A549 (cell line): ENCODE measurements around the gene ADGRD1. TPM values are rescaled to one million over a fixed set of nuclear protein-coding genes. Genes with fewer than 3 reads are reported as not detected.
A peak's percentile ranks its signal among the peaks of the same experiment; 100 is the strongest.

Experiments used
- ATAC-seq, 2 experiments: fragments of 200-7000 bp in 1 of 2; fragments of >200 bp in 1 of 2; cut with Nextera tagmentation in 1 of 2; cut with Tn5 transposase in 1 of 2; 3 replicates each; pipeline versions ENCODE4 v1.8.0 to v1.9.1; 2018 to 2020; ENCODE audit warnings: mild to moderate bottlenecking in 1 of 2, moderate library complexity in 1 of 2
- CTCF ChIA-PET: fragments of 300-600 bp; sonication (Branson Sonifier 250); formaldehyde crosslinking; extraction: SDS; loops from one replicate; lab custom pipeline; 2021; ENCODE audit warnings: antibody characterized with exemption, inconsistent platforms; lab: Yijun Ruan, JAX
- POLR2A ChIA-PET: fragments of 350-600 bp; formaldehyde crosslinking; extraction: SDS; loops from one replicate; lab custom pipeline; 2021; ENCODE audit warnings: antibody characterized with exemption, inconsistent platforms; lab: Yijun Ruan, JAX
- DNase-seq, 2 experiments: peaks; one replicate each; pipeline versions ENCODE4 v3.0.0 to v3.0.0-alpha.2; 2011 to 2016; ENCODE audit warnings: low read depth in 1 of 2, low spot score in 1 of 2
- FAIRE-seq: peaks from 2 replicates; lab custom pipeline; 2011; peaks lifted over from hg19 to GRCh38; lab: Jason Lieb, UNC
- H3K27ac ChIP-seq, 2 experiments: fragments of >200 bp; sonication (Bioruptor Twin); formaldehyde crosslinking; 3 replicates each; pipeline ENCODE4 v1.5.1; 2016 to 2017
- H3K4me1 ChIP-seq: fragments of >200 bp; sonication (Bioruptor Twin); formaldehyde crosslinking; 3 replicates; pipeline ENCODE4 v1.6.1; 2016
- H3K4me2 ChIP-seq: fragments of >200 bp; sonication (Bioruptor Twin); formaldehyde crosslinking; 3 replicates; pipeline ENCODE4 v1.6.1; 2016
- H3K4me3 ChIP-seq: fragments of >200 bp; sonication (Bioruptor Twin); formaldehyde crosslinking; 3 replicates; pipeline ENCODE4 v1.5.1; 2016
- H3K9me3 ChIP-seq: fragments of >200 bp; sonication (Bioruptor Twin); formaldehyde crosslinking; 3 replicates; pipeline ENCODE4 v1.6.1; 2016
- BCL3 ChIP-seq: fragments of >200 bp; sonication (Bioruptor Twin); formaldehyde crosslinking; IDR thresholded peaks from 3 replicates; pipeline ENCODE4 v1.6.1; 2016
- BHLHE40 ChIP-seq: IDR thresholded peaks from 2 replicates; pipeline ENCODE4 v1.6.1; 2012; ENCODE audit warnings: low read depth, low read length, inconsistent platforms
- CBX2 ChIP-seq: fragments of 200-600 bp; sonication (generic); IDR thresholded peaks from 2 replicates; pipeline ENCODE4 v1.6.1; 2016; ENCODE audit warnings: low read depth, mild to moderate bottlenecking, borderline replicate concordance
- CEBPB ChIP-seq, 2 experiments: fragments of >200 bp in 1 of 2; sonication (Bioruptor Twin) in 1 of 2; formaldehyde crosslinking in 1 of 2; IDR thresholded peaks; 2 replicates each; pipeline ENCODE4 v1.6.1; 2012 to 2016
- CHD2 ChIP-seq: fragments of 150-350 bp; IDR thresholded peaks from 2 replicates; pipeline ENCODE4 v1.6.1; 2014; ENCODE audit warnings: low read length; ENCODE audit not compliant: partially characterized antibody
- EHMT2 ChIP-seq: fragments of 200-600 bp; sonication (generic); IDR thresholded peaks from 2 replicates; pipeline ENCODE4 v1.6.1; 2016; ENCODE audit warnings: antibody characterized with exemption, low read depth, mild to moderate bottlenecking, moderate library complexity
- EP300 ChIP-seq, 2 experiments: fragments of >200 bp; sonication (Bioruptor Twin); formaldehyde crosslinking; IDR thresholded peaks; 2 replicates in 1 of 2; 3 replicates in 1 of 2; pipeline ENCODE4 v1.6.1; 2016 to 2017
- FOXS1 ChIP-seq: fragments of 250-450 bp; sonication (Bioruptor Pico); IDR thresholded peaks from 2 replicates; pipeline ENCODE4 v1.5.0; 2020; ENCODE audit warnings: mild to moderate bottlenecking, moderate library complexity
- HOXA7 ChIP-seq: fragments of 250-450 bp; sonication (Bioruptor Pico); IDR thresholded peaks from 2 replicates; pipeline ENCODE4 v1.5.0; 2020; ENCODE audit warnings: mild to moderate bottlenecking, moderate library complexity
- HOXB13 ChIP-seq: fragments of 250-450 bp; sonication (Bioruptor Pico); IDR thresholded peaks from 2 replicates; pipeline ENCODE4 v1.5.0; 2020; ENCODE audit warnings: low read depth, mild to moderate bottlenecking, moderate library complexity
- NR3C1 ChIP-seq: fragments of >200 bp; sonication (Bioruptor Twin); formaldehyde crosslinking; IDR thresholded peaks from 3 replicates; pipeline ENCODE4 v1.6.1; 2017
- PBX3 ChIP-seq: IDR thresholded peaks from 2 replicates; pipeline ENCODE4 v1.6.1; 2012
- POLR2AphosphoS2 ChIP-seq: conservative IDR thresholded peaks from 2 replicates; pipeline ENCODE4 v1.6.1; 2012; ENCODE audit warnings: low read length, improper control_type of control experiment, inconsistent platforms
- SREBF2 ChIP-seq: fragments of 450-650 bp; IDR thresholded peaks from 2 replicates; pipeline ENCODE4 v1.6.1; 2014; ENCODE audit warnings: mild to moderate bottlenecking, moderate library complexity
- TFCP2L1 ChIP-seq: fragments of 250-450 bp; sonication (Bioruptor Pico); IDR thresholded peaks from 2 replicates; pipeline ENCODE4 v1.5.0; 2021; ENCODE audit warnings: mild to moderate bottlenecking
- ZC3H11A ChIP-seq: fragments of 450-650 bp; IDR thresholded peaks from 2 replicates; pipeline ENCODE4 v1.6.1; 2014; ENCODE audit warnings: antibody characterized with exemption, mild to moderate bottlenecking
- ZFP36 ChIP-seq: fragments of 450-650 bp; IDR thresholded peaks from 2 replicates; pipeline ENCODE4 v1.6.1; 2014; ENCODE audit warnings: borderline replicate concordance; ENCODE audit not compliant: partially characterized antibody
- WGBS: methylation state at CpG from one replicate; pipeline ENCODE4 v1.1.6; 2017; ENCODE audit errors: missing lambda C conversion rate; 5-methylcytosine and 5-hydroxymethylcytosine counted together
- polyA plus RNA-seq, 4 experiments: library from polyadenylated mRNA; depleted of rRNA in 3 of 4; stranded (reverse); fragments of >200 nt; fragmentation: RNase III in 1 of 4; extraction: RNeasy Plus Mini Kit Qiagen cat#74134 plus additional on column Dnase treatment in 1 of 4; gene quantifications; 2 replicates in 3 of 4; 3 replicates in 1 of 4; pipeline ENCODE4 v1.2.3, GENCODE V29; 2011 to 2017
- TF ChIP-seq, protein P1 (sequence below): fragments of 150-350 bp; IDR thresholded peaks from 2 replicates; pipeline ENCODE4 v1.6.1; 2014; ENCODE audit warnings: low read depth, mild to moderate bottlenecking, low read length
- TF ChIP-seq, protein P2 (sequence below): IDR thresholded peaks from 2 replicates; pipeline ENCODE4 v1.6.1; 2012
- TF ChIP-seq, protein P3 (sequence below): IDR thresholded peaks from 2 replicates; pipeline ENCODE4 v1.6.1; 2012; ENCODE audit warnings: low read depth, borderline replicate concordance
- TF ChIP-seq, protein P4 (sequence below): fragments of 200-600 bp; sonication (generic); IDR thresholded peaks from 2 replicates; pipeline ENCODE4 v1.6.1; 2016; ENCODE audit warnings: antibody characterized with exemption, mild to moderate bottlenecking, moderate library complexity

Gene ADGRD1
- polyA plus RNA-seq, 2 of the 4 experiments (the other 2 are of a cell fraction): 0.36 to 1.5 TPM

- CTCF ChIA-PET: interaction anchor here (0.6 kb wide), 1 partner anchor 142 kb away, joined by 3 read pairs; no protein-coding TSS in a partner anchor
- no peak for FAIRE-seq
- 71% methylated on average over 8 of the region's 8 CpGs for WGBS
Observed at GRCh38 chr12:130990034-130990433, 36.3 kb downstream of the ADGRD1 start.

GRCh38 chr12:130992448-130992847 lies 38.7 kb downstream of the ADGRD1 start:
- WGBS: 61% methylated on average over 8 of the region's 8 CpGs
- TF ChIP-seq TFCP2L1 (CRISPR knock-in tag): no peak
- no peak for TF ChIP-seq CHD2
- no peak for TF ChIP-seq FOXS1
- no peak for TF ChIP-seq EHMT2
- TF ChIP-seq, all 56 proteins: peak for 0
- 0 out of 3 replicates have a peak, but pooled peaks cover 8% of the 10 kb centered on the region for H3K9me3 ChIP-seq
- DNase-seq (no peak), FAIRE-seq (no peak), ATAC-seq (no peak)
- no peak overlapping the region for H3K4me3 ChIP-seq
- POLR2A ChIA-PET: no interaction called here
- CTCF ChIA-PET: no interaction called here
- no peaks in the 10 kb centered on the region for H3K4me1 ChIP-seq
- no peak overlapping the region for H3K4me2 ChIP-seq
- no peak overlapping the region for H3K27ac ChIP-seq

More at GRCh38 chr12:130990034-130990433, 36.3 kb downstream of the ADGRD1 start:
- ATAC-seq (no peak), DNase-seq (no peak)
- Histone ChIP-seq H3K4me3 (no peak overlapping the region), H3K27ac (no peak overlapping the region), H3K9me3 (0 out of 3 replicates have a peak, but pooled peaks cover 8% of the 10 kb centered on the region), H3K4me1 (no peaks in the 10 kb centered on the region), H3K4me2 (no peak overlapping the region)
- POLR2A ChIA-PET: no interaction called here
- TF ChIP-seq POLR2AphosphoS2 (no peak), HOXB13 (CRISPR knock-in tag) (no peak), SREBF2 (no peak), PBX3 (no peak)

DNA sequence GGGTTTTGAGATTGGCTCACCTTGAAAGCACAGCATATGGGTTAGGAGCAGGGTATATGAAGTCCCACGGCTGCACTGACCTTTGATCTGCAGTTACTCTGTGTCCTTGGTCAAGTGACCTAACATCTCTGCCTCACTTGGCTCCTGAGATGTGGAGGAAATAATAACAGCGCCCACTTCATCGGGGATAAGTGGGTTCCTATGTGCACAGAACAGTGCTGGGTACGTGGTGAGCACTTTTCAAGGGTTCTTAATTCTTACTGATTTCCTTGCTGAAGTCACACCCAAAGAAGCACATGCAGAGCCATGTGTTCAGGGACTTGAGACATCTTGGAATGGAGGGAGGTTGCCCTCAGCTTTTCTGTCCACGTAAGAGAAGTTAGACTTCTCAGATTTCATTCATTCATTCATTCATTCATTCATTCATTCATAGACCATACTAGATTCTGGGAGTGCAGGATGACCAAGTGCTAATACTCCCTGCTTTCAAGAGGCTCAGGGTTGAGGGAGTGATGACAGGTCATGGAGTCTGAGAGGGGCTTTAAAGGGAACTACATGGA lies 39.4 kb downstream of the ADGRD1 start:
- TF ChIP-seq HOXA7: no peak
- no peak for TF ChIP-seq ZFP36
- no peak for TF ChIP-seq BHLHE40
- TF ChIP-seq, protein P1, sequence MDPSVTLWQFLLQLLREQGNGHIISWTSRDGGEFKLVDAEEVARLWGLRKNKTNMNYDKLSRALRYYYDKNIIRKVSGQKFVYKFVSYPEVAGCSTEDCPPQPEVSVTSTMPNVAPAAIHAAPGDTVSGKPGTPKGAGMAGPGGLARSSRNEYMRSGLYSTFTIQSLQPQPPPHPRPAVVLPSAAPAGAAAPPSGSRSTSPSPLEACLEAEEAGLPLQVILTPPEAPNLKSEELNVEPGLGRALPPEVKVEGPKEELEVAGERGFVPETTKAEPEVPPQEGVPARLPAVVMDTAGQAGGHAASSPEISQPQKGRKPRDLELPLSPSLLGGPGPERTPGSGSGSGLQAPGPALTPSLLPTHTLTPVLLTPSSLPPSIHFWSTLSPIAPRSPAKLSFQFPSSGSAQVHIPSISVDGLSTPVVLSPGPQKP: no peak
- no peak for TF ChIP-seq CBX2
- TF ChIP-seq, protein P2, sequence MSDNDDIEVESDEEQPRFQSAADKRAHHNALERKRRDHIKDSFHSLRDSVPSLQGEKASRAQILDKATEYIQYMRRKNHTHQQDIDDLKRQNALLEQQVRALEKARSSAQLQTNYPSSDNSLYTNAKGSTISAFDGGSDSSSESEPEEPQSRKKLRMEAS: no peak
- TF ChIP-seq PBX3: no peak
- TF ChIP-seq EP300 (IDR thresholded peaks at IDR 0.05): no peak
- no peak for TF ChIP-seq CEBPB (IDR thresholded peaks at IDR 0.05)
- TF ChIP-seq BCL3: no peak
- no peak for TF ChIP-seq NR3C1
- no peak for TF ChIP-seq ZC3H11A
- TF ChIP-seq TFCP2L1 (CRISPR knock-in tag): no peak
- TF ChIP-seq, protein P3, sequence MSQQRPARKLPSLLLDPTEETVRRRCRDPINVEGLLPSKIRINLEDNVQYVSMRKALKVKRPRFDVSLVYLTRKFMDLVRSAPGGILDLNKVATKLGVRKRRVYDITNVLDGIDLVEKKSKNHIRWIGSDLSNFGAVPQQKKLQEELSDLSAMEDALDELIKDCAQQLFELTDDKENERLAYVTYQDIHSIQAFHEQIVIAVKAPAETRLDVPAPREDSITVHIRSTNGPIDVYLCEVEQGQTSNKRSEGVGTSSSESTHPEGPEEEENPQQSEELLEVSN: no peak
- TF ChIP-seq, protein P4, sequence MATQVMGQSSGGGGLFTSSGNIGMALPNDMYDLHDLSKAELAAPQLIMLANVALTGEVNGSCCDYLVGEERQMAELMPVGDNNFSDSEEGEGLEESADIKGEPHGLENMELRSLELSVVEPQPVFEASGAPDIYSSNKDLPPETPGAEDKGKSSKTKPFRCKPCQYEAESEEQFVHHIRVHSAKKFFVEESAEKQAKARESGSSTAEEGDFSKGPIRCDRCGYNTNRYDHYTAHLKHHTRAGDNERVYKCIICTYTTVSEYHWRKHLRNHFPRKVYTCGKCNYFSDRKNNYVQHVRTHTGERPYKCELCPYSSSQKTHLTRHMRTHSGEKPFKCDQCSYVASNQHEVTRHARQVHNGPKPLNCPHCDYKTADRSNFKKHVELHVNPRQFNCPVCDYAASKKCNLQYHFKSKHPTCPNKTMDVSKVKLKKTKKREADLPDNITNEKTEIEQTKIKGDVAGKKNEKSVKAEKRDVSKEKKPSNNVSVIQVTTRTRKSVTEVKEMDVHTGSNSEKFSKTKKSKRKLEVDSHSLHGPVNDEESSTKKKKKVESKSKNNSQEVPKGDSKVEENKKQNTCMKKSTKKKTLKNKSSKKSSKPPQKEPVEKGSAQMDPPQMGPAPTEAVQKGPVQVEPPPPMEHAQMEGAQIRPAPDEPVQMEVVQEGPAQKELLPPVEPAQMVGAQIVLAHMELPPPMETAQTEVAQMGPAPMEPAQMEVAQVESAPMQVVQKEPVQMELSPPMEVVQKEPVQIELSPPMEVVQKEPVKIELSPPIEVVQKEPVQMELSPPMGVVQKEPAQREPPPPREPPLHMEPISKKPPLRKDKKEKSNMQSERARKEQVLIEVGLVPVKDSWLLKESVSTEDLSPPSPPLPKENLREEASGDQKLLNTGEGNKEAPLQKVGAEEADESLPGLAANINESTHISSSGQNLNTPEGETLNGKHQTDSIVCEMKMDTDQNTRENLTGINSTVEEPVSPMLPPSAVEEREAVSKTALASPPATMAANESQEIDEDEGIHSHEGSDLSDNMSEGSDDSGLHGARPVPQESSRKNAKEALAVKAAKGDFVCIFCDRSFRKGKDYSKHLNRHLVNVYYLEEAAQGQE: no peak
- 0 out of 3 replicates have a peak, but pooled peaks cover 8% of the 10 kb centered on the region for H3K9me3 ChIP-seq
- H3K27ac ChIP-seq: peak overlapping the region in 1 of 2 experiments; percentile 56; a peak in 1 of 6 replicates
- DNase-seq (no peak), ATAC-seq (no peak), FAIRE-seq (no peak)
- ChIA-PET CTCF (no interaction called here), POLR2A (no interaction called here)
- peak overlapping the region; percentile 67 for H3K4me2 ChIP-seq
- H3K4me1 ChIP-seq: no peaks in the 10 kb centered on the region
- H3K4me3 ChIP-seq: peak overlapping the region; percentile 47; the same call in 2 of the 3 replicates
- WGBS: 76% methylated on average over 5 of the region's 5 CpGs
